Measurements from ENCODE around the gene SLC26A4.
A peak's percentile ranks its signal among the peaks of the same experiment; 100 is the strongest.

The SLC26A4 gene

DNA sequence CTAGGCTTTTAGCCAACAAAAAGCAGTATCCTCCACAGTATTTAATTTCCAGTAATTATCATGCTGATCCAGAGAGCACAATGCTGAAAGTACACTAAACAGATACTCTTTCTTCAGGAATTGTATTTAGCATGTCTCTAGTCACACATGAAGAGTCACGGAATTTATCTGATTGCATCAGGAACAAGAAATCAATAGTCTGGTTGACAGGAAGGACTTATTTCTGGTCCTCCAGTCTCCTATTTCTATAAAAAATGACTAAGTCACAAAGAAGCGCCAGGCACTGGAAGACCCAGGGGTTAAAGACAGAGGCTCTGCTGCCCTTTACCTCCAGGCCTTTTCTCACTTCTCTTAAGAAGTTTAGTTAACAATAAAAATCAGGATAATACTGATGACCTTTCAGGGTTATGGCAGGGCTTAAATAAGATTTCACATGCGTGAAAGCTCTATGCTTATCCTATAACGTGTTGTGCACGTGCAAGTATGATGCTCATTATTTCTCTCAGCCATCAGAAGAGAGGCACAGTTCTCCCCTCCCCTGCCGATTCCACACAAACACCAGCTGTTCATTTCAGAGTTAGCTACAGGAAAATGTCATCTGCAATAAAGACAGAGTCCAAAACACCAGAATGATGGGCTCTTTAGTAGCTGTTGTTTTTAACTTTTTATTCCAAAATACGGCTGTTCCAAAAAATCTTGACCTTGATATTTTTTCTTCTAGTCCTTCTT is 36.9 kb downstream of the SLC26A4 start:
- DNase-seq, result no peak

DNA sequence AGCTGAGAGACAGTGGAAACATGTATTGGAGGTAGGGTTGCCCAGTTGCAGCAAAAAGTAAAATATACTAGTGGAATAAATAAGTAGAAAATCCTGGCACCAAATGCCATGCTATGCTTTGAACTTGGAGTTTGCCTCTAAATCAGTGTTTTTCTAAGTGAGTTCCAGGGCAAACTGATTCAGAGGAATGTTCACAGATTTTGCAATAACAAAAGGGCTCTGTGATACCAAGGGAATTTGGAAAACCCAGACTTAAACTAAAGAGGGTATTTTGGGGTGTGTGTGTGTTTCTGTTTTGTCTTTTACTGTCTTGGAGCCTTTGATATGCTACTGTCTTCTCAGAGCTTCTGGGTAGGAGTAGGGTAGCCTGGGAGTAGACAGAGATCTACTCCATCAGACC is 39.9 kb downstream of the SLC26A4 start:
- DNase-seq, result no peak

GRCh38 chr7:107701191-107701590 is 40.6 kb downstream of the SLC26A4 start:
- DNase-seq, result no peak

- DNase-seq, result no peak
These were observed 42.6 kb downstream of the SLC26A4 start for GRCh38 chr7:107703219-107703618.

DNA sequence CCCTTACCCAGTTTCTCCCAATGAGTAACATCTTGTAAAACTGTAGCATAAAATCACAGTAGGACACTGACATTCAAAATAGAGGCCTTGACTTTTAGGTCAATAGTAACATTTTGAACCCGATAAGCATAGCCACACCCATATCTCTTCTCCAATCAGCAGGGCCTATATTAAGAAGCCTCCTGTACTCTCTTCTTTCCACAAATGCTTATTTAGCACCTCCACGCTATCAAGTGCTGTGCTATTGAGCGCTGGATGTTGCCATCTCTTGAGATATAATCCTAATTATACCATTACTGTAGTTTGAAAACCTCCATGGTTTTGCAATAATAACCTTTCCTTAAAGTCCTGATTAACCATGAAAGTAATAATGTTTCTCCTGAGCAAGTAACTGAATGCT is 43.2 kb downstream of the SLC26A4 start:
- no peak for DNase-seq

- no peak for DNase-seq
These were observed 48.3 kb downstream of the SLC26A4 start for GRCh38 chr7:107708956-107709355.

- DNase-seq, result no peak
These were observed 50.7 kb downstream of the SLC26A4 start for GRCh38 chr7:107711301-107711700.

DNA sequence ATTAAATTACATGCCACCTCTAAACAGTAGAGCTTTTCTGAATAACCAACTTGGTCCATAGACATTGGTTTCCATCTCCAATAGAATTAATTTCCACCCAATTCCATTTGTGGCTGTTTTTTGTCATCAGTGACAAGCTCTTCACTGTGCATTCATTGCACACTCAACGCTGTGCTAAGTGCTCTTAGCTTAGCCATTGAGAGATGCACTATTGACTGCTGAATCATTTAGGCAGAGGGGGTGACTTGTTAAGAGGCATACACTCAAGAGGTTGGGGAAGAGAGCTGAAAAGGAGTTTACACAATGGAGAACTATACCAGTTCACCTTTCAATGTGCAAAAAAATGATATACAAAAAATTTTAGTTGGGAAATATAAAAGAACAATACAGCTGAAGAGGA is 51.4 kb downstream of the SLC26A4 start:
- no peak for DNase-seq

DNA sequence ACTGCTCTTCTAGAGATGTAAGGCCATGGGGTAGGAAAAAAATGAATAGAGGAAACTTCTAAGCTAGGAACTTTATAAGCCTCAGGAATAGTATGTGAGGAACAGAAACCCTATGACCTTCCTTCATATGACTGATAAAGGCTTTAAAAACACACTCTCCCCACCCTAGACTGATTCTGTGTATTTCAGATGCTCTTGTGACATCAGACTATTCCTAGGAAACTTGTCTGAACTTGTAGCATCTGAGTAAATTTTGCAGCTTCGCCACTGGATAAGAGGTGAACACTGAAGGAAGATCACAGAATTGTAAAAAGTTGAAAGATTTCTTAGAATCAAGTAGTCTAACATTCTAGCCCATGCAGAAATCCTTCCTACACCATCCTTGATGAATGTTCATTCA is 52.3 kb downstream of the SLC26A4 start:
- no peak for DNase-seq

DNA sequence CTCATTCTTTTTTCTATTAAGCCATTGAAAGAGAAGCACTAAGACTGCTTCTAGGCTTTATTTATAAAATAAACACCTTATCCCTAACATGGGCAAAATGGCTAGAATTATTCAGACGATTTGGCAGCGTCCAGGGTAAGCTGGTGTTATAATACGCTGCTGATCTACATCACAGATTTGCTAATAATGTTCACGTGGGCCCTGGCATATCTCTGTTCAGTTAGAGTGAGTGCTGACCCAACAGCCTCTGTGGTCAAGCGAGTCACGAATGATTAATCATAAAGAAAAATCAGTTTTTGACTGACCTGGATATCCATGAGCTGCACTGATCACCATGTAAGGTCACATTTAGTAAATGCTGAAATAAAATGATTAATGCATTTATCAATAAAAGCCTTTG is 54.9 kb downstream of the SLC26A4 start:
- DNase-seq, result no peak

DNA sequence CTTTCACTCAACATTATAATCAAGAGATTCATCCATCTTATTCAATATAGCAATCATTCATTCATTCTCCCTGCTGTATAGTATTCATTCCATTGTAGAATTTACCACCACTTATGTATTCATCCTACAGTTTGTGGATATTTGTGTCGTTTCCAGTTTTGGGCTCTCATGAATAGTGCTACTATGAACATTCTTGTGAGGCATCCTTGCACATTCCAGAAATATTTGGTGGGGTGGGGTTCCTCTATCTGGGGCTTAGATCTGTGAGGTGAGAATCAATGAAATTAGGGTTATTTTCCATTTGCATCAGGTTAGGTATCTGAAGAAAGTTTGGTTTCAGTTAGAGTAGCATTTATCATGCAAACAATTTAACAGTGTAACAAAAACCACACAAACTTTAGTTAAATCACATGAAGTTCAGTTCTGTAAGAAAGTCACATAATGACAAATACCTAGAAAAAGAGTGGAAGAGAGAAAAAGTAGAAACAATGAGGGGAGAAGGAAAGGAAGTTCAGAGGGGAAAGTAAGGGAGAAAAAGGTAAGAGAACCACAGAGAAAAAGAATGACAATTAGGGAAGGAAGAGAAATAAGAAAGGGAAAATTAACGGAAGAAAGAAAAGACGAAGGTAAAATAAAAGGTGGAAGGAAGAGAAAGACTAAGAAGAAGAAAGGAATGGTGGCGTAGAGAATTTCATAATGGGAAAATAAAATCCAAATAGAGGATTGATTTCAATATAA is 58.0 kb downstream of the SLC26A4 start:
- no peak for DNase-seq

DNA sequence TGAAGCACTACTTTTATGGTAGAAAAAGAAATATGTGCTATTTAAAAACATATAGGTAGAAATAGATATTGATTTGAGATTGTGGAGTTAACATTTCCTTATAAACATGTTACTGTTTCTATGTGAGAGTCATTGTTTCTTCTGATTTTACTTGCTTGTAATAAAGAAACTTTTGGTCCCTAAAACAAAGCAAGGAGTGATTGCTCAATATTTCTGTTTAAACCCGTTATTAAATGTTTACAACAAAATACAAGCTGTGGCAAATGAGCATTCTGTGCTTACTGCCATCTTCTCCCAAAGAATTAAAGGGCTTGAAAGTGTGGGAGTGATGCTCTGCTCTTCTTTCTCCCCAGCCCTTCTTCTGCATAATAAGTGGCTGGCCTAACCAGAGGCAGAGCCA is 60.7 kb downstream of the SLC26A4 start:
- DNase-seq, result no peak

- DNase-seq, result no peak
These were observed 62.6 kb downstream of the SLC26A4 start for GRCh38 chr7:107723255-107723654.

- peak in 4 of 5 donors; percentile 19 to 60 (median 34) for DNase-seq
These were observed 64.6 kb downstream of the SLC26A4 start for GRCh38 chr7:107725138-107725740.

GRCh38 chr7:107726356-107727130 is 65.9 kb downstream of the SLC26A4 start:
- DNase-seq, result no peak

DNA sequence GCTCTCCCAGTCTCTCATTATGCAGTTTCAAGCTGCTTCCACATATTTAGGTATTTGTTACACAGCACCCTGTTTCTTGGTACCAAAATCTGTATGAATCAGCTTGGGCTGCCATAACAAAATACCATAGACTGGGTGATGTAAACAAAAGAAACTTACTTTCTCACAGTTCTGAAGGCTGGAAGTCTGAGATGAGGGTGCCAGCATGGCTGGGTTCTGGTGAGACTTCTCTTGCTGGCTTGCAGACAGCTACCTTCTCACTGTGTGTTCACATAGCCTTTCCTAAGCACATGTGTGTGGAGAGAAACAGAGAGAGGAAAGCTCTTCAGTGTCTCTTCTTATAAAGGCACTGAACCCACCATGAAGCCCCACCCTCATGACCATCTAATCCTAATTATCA is 67.6 kb downstream of the SLC26A4 start:
- DNase-seq, result no peak

- DNase-seq, result peak in 3 of 5 donors; percentile 36 to 55 (median 50)
These were observed 82.3 kb downstream of the SLC26A4 start for GRCh38 chr7:107742678-107743566.

DNA sequence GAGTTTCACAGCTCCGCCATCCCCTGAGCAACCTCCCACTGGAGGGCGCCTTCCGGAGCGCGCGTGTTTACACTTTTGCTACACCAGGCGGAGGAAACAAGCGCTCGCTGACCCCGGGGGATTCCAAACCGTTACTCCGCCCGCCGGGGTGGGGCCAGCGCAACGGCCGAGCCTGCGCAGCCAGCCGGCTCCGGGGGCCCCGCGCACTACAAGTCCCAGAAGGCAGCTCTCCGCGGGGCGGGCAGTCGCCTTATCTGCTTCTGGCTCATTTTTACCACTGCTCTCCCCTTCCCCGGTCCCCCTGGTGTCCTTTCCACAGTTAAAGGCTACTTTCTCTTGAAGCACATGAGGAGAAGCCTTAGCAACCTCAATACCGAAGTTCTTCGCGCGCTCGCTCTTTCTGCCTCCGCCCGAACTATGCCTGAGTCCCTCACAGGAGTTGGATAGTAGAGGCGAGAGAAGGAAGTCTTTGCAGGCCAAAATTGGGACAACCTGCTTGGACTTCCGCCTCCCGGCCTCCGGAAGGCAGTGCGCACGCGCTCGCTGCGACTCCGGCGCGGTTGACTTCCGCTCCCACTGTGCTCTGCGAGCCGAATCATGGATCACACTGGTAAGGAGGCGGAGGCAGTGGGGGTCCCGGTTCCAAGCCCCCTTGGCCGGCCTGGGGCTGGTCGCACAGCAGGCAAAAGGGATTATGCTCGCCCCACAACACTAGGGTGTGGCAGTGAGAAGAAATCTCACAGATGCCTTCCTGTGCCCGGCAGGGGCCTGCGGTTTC is 83.1 kb downstream of the SLC26A4 start, which contains the start of gene CBLL1:
Gene CBLL1, plus strand, starts transcription at position 576 of the 778 bp plus-strand sequence. Its CDS starts 22 bp downstream, at position 598.
- peak; percentile 92 to 98 (median 96) for DNase-seq

- no peak for DNase-seq
These were observed 83.7 kb downstream of the SLC26A4 start for GRCh38 chr7:107744345-107744750.

- no peak for DNase-seq
These were observed 85.4 kb downstream of the SLC26A4 start for GRCh38 chr7:107746006-107746405.

GRCh38 chr7:107751113-107751512 is 90.5 kb downstream of the SLC26A4 start:
- no peak for DNase-seq
